ENCODE data around the gene TLR10. TPM values are rescaled to one million over a fixed set of nuclear protein-coding genes. Genes with fewer than 3 reads are reported as not detected.

The TLR10 gene
- total RNA-seq, 1 experiment from 2014 or later, result 0.30 TPM

- intact Hi-C loops (cut with micrococcal nuclease), result no loop called here
- ATAC-seq, result no peak
- Histone ChIP-seq H3K4me3 (replicated peaks in 1 of 2; ENCODE audit: low read depth in 1 of 2, low read length in 2 of 2) (no peak overlapping the region), H3K4me1 (ENCODE audit: control insufficient read depth in 1 of 2, insufficient read depth in 2 of 2, low read length in 2 of 2) (no peaks in the 10 kb centered on the region), H3K79me2 (ENCODE audit: insufficient read depth, low read length) (no peaks in the 10 kb centered on the region), H3K9me2 (ENCODE audit: insufficient read depth) (no peaks in the 10 kb centered on the region), H3K9me3 (ENCODE audit: control insufficient read depth in 1 of 2, insufficient read depth in 1 of 2, low read depth in 1 of 2, low read length in 2 of 2) (no peaks in the 10 kb centered on the region), H4K20me1 (ENCODE audit: insufficient read depth) (no peaks in the 10 kb centered on the region), H3K9ac (ENCODE audit: low read length) (no peak overlapping the region), H3K27ac (ENCODE audit: low read depth, low read length) (no peak overlapping the region), H3K4me2 (ENCODE audit: low read length) (no peak overlapping the region), H3K27me3 (ENCODE audit: insufficient read depth, low read length) (no peaks in the 10 kb centered on the region), H3K36me3 (ENCODE audit: control insufficient read depth in 1 of 2, insufficient read depth in 2 of 2, low read length in 2 of 2) (no peaks in the 10 kb centered on the region), H2AFZ (ENCODE audit: low read depth, low read length, poor library complexity, severe bottlenecking) (no peak overlapping the region)
- TF ChIP-seq SIN3A (IDR thresholded peaks at IDR 0.05; ENCODE audit: low read depth) (no peak), CEBPB (IDR thresholded peaks at IDR 0.05; ENCODE audit: low read depth) (no peak), POLR2AphosphoS5 (IDR thresholded peaks at IDR 0.05; ENCODE audit: low read depth, low read length) (no peak), ZNF274 (IDR thresholded peaks at IDR 0.05; ENCODE audit: low read depth, low read length) (no peak), TCF7L2 (IDR thresholded peaks at IDR 0.05; ENCODE audit: borderline replicate concordance, extremely low read depth, insufficient read depth, insufficient read length) (no peak), MAX (IDR thresholded peaks at IDR 0.05) (no peak), ELF1 (IDR thresholded peaks at IDR 0.05; ENCODE audit: borderline replicate concordance, low read depth) (no peak), CBX3 (IDR thresholded peaks at IDR 0.05; ENCODE audit: low read depth) (no peak), EZH2phosphoT487 (IDR thresholded peaks at IDR 0.05; ENCODE audit: borderline replicate concordance) (no peak), JUND (IDR thresholded peaks at IDR 0.05) (no peak), EZH2 (IDR thresholded peaks at IDR 0.05) (no peak), POLR2A (IDR thresholded peaks at IDR 0.05; ENCODE audit: borderline replicate concordance, extremely low read depth, insufficient read depth, insufficient read length) (no peak), YY1 (IDR thresholded peaks at IDR 0.05; ENCODE audit: extremely low read depth, insufficient replicate concordance, low read depth, low read length) (no peak), ATF3 (IDR thresholded peaks at IDR 0.05) (no peak), SRF (IDR thresholded peaks at IDR 0.05; ENCODE audit: low read depth) (no peak)
- RAD21 ChIA-PET (ENCODE audit: low non-redundant PET in 1 of 2, low total read pairs in 2 of 2, uncharacterized antibody in 2 of 2, unreplicated experiment in 2 of 2), result interaction anchor here in 1 of 2 experiments (1.2 kb wide), 1 partner anchor 23 kb away, joined by 4 read pairs; no protein-coding TSS in a partner anchor
- CTCF ChIA-PET, result interaction anchor here (1.2 to 3.4 kb wide), 9 partner anchors 8 to 602 kb away, joined by 3 to 35 read pairs (median 5); partner anchors contain the start of gene TLR1
- DNase-seq (ENCODE audit: low read depth, low spot score), result no peak
- BruUV-seq (replicated peaks), result no TSS peak
- POLR2A ChIA-PET, result interaction anchor here (2.0 kb wide), 1 partner anchor 22 kb away, joined by 4 read pairs; the partner anchor contains the start of gene TLR1
These were observed 932 bp downstream of the TLR10 start for GRCh38 chr4:38781854-38782261.
